HepG2 (cell line): Measurements from ENCODE around the gene NUBPL. TPM values are rescaled to one million over a fixed set of nuclear protein-coding genes. Genes with fewer than 3 reads are reported as not detected.

ENCODE experiments used
- ATAC-seq: fragments of 200-7000 bp; cut with Tn5 transposase; 3 replicates; pipeline ENCODE4 v1.9.1; 2020; ENCODE audit warnings: mild to moderate bottlenecking, moderate library complexity
- BruUV-seq: library from RNA; stranded (reverse); fragments of 400-500 nt; replicated peaks from 2 replicates; lab custom pipeline; 2021; lab: Mats Ljungman, UMichigan
- CTCF ChIA-PET: fragments of 300-600 bp; formaldehyde crosslinking; extraction: SDS; loops from one replicate; lab custom pipeline; 2021; ENCODE audit warnings: low total read pairs, inconsistent platforms, low intra/inter-chr PET ratio; lab: Yijun Ruan, JAX
- POLR2A ChIA-PET: fragments of 350-600 bp; sonication (Branson Sonifier 250); formaldehyde crosslinking; loops from one replicate; lab custom pipeline; 2020; ENCODE audit warnings: antibody characterized with exemption, inconsistent platforms; lab: Yijun Ruan, JAX
- DNase-seq: peaks from one replicate; pipeline ENCODE4 v3.0.0-alpha.2; 2015; ENCODE audit warnings: low spot score
- FAIRE-seq: peaks from 3 replicates; lab custom pipeline; 2011; peaks lifted over from hg19 to GRCh38; lab: Jason Lieb, UNC
- H2AFZ ChIP-seq: one replicate; pipeline ENCODE4 v1.6.1; 2011; ENCODE audit warnings: low read length, inconsistent platforms
- H3K27ac ChIP-seq: fragments of 300-600 bp; 3 replicates; pipeline ENCODE4 v1.8.0; 2011; ENCODE audit warnings: mixed run types, mild to moderate bottlenecking, mixed read lengths, low read length, inconsistent platforms; ENCODE audit not compliant: insufficient read depth; ENCODE audit errors: extremely low read length
- H3K27me3 ChIP-seq, 2 experiments: fragments of 200-600 bp in 1 of 2; 2 replicates in 1 of 2; 3 replicates in 1 of 2; pipeline versions ENCODE4 v1.6.0 to v1.8.0; 2011; ENCODE audit warnings: low read length in 2 of 2, mild to moderate bottlenecking in 2 of 2, moderate library complexity in 2 of 2, inconsistent platforms in 1 of 2; ENCODE audit not compliant: insufficient read depth in 2 of 2, control insufficient read depth in 1 of 2
- H3K36me3 ChIP-seq, 2 experiments: fragments of 200-600 bp in 1 of 2; replicated peaks in 1 of 2; 2 replicates in 1 of 2; 3 replicates in 1 of 2; pipeline versions ENCODE4 v1.5.1 to v1.8.0; 2011; ENCODE audit warnings: low read length in 2 of 2, inconsistent platforms in 1 of 2; ENCODE audit not compliant: insufficient read depth in 2 of 2, control insufficient read depth in 1 of 2
- H3K4me1 ChIP-seq: 2 replicates; pipeline ENCODE4 v1.5.1; 2012; ENCODE audit warnings: low read length, inconsistent platforms; ENCODE audit not compliant: insufficient read depth
- H3K4me2 ChIP-seq: 2 replicates; pipeline ENCODE4 v1.6.0; 2011; ENCODE audit warnings: low read depth, low read length, inconsistent platforms
- H3K4me3 ChIP-seq, 3 experiments: fragments of 200-600 bp in 1 of 3; sonication (generic), shearing (Covaris generic) in 1 of 3; replicated peaks in 1 of 3; 2 replicates each; pipeline ENCODE4 v1.5.1; 2011 to 2016; ENCODE audit warnings: low read length in 3 of 3, inconsistent platforms in 2 of 3, low read depth in 2 of 3, mild to moderate bottlenecking in 2 of 3, control low read depth in 1 of 3, mixed read lengths in 1 of 3; ENCODE audit not compliant: insufficient read depth in 1 of 3
- H3K79me2 ChIP-seq: one replicate; pipeline ENCODE4 v1.6.1; 2011; ENCODE audit warnings: low read length, inconsistent platforms; ENCODE audit not compliant: insufficient read depth
- H3K9ac ChIP-seq: 2 replicates; pipeline ENCODE4 v1.6.0; 2011; ENCODE audit warnings: mild to moderate bottlenecking, low read depth, low read length, inconsistent platforms; ENCODE audit not compliant: insufficient read depth
- H3K9me3 ChIP-seq: 2 replicates; pipeline ENCODE4 v1.5.1; 2012; ENCODE audit warnings: mild to moderate bottlenecking, low read length
- H4K20me1 ChIP-seq: 2 replicates; pipeline ENCODE4 v1.6.0; 2011; ENCODE audit warnings: inconsistent platforms, mild to moderate bottlenecking, low read length, moderate library complexity; ENCODE audit not compliant: insufficient read depth
- ARID2 ChIP-seq: sonication (generic); formaldehyde crosslinking; IDR thresholded peaks from 2 replicates; pipeline ENCODE4 v1.8.1; 2022; ENCODE audit warnings: mild to moderate bottlenecking, missing genetic modification reagents, borderline replicate concordance
- CBX5 ChIP-seq: sonication (generic); formaldehyde crosslinking; IDR thresholded peaks from 2 replicates; pipeline ENCODE4 v1.4.0; 2020; ENCODE audit warnings: missing genetic modification reagents, borderline replicate concordance
- GABPB1 ChIP-seq: IDR thresholded peaks from 2 replicates; pipeline ENCODE4 v1.6.1; 2016; ENCODE audit warnings: mild to moderate bottlenecking, missing genetic modification reagents, moderate library complexity, missing compliant biosample characterization
- HCFC1 ChIP-seq: fragments of 150-350 bp; IDR thresholded peaks from 2 replicates; pipeline ENCODE4 v1.6.1; 2014; ENCODE audit warnings: low read depth, low read length
- HDAC1 ChIP-seq: sonication (generic); formaldehyde crosslinking; IDR thresholded peaks from 2 replicates; pipeline ENCODE4 v1.5.1; 2020; ENCODE audit warnings: mild to moderate bottlenecking, missing genetic modification reagents
- HNRNPL ChIP-seq: fragments of 200-400 bp; formaldehyde crosslinking; IDR thresholded peaks from 2 replicates; pipeline ENCODE4 v1.6.1; 2017; ENCODE audit warnings: mild to moderate bottlenecking, low read depth, low read length
- KAT8 ChIP-seq: IDR thresholded peaks from 2 replicates; pipeline ENCODE4 v1.6.1; 2016; ENCODE audit warnings: missing genetic modification reagents, missing compliant biosample characterization
- MAZ ChIP-seq, 2 experiments: sonication (generic) in 1 of 2; formaldehyde crosslinking in 1 of 2; IDR thresholded peaks; 2 replicates each; pipeline versions ENCODE4 v1.5.0 to v1.6.1; 2012 to 2020; ENCODE audit warnings: low read depth in 2 of 2, mild to moderate bottlenecking in 2 of 2, borderline replicate concordance in 1 of 2, improper control_type of control experiment in 1 of 2, low read length in 1 of 2, missing genetic modification reagents in 1 of 2, moderate library complexity in 1 of 2
- MEIS2 ChIP-seq: sonication (generic); formaldehyde crosslinking; IDR thresholded peaks from 2 replicates; pipeline ENCODE4 v1.9.0; 2021; ENCODE audit warnings: mild to moderate bottlenecking, missing genetic modification reagents
- ZNF232 ChIP-seq: sonication (generic); formaldehyde crosslinking; IDR thresholded peaks from 2 replicates; pipeline ENCODE4 v1.4.0; 2020; ENCODE audit warnings: missing genetic modification reagents, borderline replicate concordance
- ZNF572 ChIP-seq: sonication (generic); formaldehyde crosslinking; IDR thresholded peaks from 2 replicates; pipeline ENCODE4 v1.5.1; 2020; ENCODE audit warnings: mild to moderate bottlenecking, missing genetic modification reagents
- ZNF614 ChIP-seq: IDR thresholded peaks from 2 replicates; pipeline ENCODE4 v1.6.1; 2018; ENCODE audit warnings: missing biosample characterization, missing genetic modification reagents, inconsistent platforms, borderline replicate concordance
- ZNF766 ChIP-seq: sonication (generic); formaldehyde crosslinking; IDR thresholded peaks from 2 replicates; pipeline ENCODE4 v1.5.0; 2020; ENCODE audit warnings: missing genetic modification reagents, borderline replicate concordance
- in situ Hi-C: cut with HindIII; loops from 2 replicates; pipeline ENCODE4 v1.10.0; 2017; ENCODE audit warnings: low pct_unique_long_range_greater_than_20kb; ENCODE audit not compliant: extremely low pct_ligation_motif_present
- intact Hi-C: fragments of 100-400 bp; cut with micrococcal nuclease; formaldehyde crosslinking; loops from one replicate; pipeline ENCODE4 v1.10.0; 2022; ENCODE audit not compliant: unreplicated experiment
- polyA plus RNA-seq, 8 experiments: library from polyadenylated mRNA; depleted of rRNA in 3 of 8; stranded (reverse) in 7 of 8; unstranded in 1 of 8; fragments of >200 nt; fragmentation: Illumina TruSeq in 4 of 8; extraction: Trizol in 4 of 8; gene quantifications; 2 replicates each; pipeline versions ENCODE4 v1.2.1 to v1.2.3, GENCODE V29; 2011 to 2016; ENCODE audit warnings: low read depth in 4 of 8, missing spikeins in 1 of 8, mixed read lengths in 1 of 8; ENCODE audit not compliant: insufficient read depth in 1 of 8
- total RNA-seq, 5 experiments: library from RNA; depleted of rRNA; stranded (reverse); fragments of >200 nt; fragmentation: Illumina TruSeq; extraction: Trizol; gene quantifications; 2 replicates each; pipeline ENCODE4 v1.2.3, GENCODE V29; 2016; ENCODE audit warnings: low read depth in 1 of 5
- TF ChIP-seq, protein P1 (sequence below): sonication (generic); formaldehyde crosslinking; IDR thresholded peaks from 2 replicates; pipeline ENCODE4 v1.4.0; 2020; ENCODE audit warnings: missing genetic modification reagents, borderline replicate concordance
- TF ChIP-seq, protein P2 (sequence below): sonication (generic); formaldehyde crosslinking; IDR thresholded peaks from 2 replicates; pipeline ENCODE4 v1.8.0; 2022; ENCODE audit warnings: missing genetic modification reagents, low read depth, mild to moderate bottlenecking, borderline replicate concordance
- TF ChIP-seq, protein P3 (sequence below): sonication (generic); formaldehyde crosslinking; conservative IDR thresholded peaks from 2 replicates; pipeline ENCODE4 v1.4.0; 2020; ENCODE audit warnings: missing genetic modification reagents

The NUBPL gene
- total and polyA plus RNA-seq, 2 of the 13 experiments (the other 11 are each of a cell fraction or from before 2014, with no cell fraction given): 21.3 to 44.1 TPM

DNA sequence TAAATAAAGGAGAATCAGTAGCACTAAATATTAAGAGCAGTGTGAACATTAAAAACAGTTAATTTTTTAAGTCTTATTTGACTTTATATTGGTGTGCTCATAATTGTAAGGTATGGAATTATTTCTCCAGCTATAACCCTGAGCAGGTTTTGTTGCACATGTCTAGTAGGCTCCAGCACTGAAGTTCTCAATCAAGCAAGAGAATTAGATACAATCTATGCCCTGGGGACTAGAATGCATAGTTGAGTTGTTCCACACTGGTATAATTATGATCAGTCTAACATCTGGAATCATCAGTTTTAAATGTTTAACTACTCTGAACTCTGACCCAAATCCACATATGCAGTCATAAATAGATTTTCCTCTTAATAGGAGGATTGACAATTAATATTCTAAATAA is 258.1 kb downstream of the NUBPL start:
- H4K20me1 ChIP-seq: no peaks in the 10 kb centered on the region
- no peak overlapping the region for H3K27ac ChIP-seq
- in situ Hi-C loops (no loop called here), intact Hi-C loops (no loop called here)
- ATAC-seq (no peak), DNase-seq (no peak), FAIRE-seq (no peak)
- H3K36me3 ChIP-seq: peaks cover 1 to 3% of the 10 kb centered on the region in 2 experiments; a peak in 1 of 5 replicates
- ChIA-PET CTCF (no interaction called here), POLR2A (no interaction called here)
- no peaks in the 10 kb centered on the region for H3K4me1 ChIP-seq
- H3K4me2 ChIP-seq: no peak overlapping the region
- H3K9ac ChIP-seq: no peak overlapping the region
- no TSS peak for BruUV-seq
- H2AFZ ChIP-seq: no peak overlapping the region
- no peaks in the 10 kb centered on the region for H3K27me3 ChIP-seq
- no peaks in the 10 kb centered on the region for H3K9me3 ChIP-seq
- H3K79me2 ChIP-seq: no peaks in the 10 kb centered on the region
- TF ChIP-seq ZNF232 (CRISPR knock-in tag) (no peak), MAZ (IDR thresholded peaks at IDR 0.05; ENCODE audit: borderline replicate concordance, low read depth, low read length) (no peak), MAZ (CRISPR knock-in tag; IDR thresholded peaks at IDR 0.05; ENCODE audit: low read depth) (no peak), HNRNPL (no peak), MEIS2 (CRISPR knock-in tag) (no peak), HDAC1 (CRISPR knock-in tag) (no peak), HCFC1 (no peak), CBX5 (no peak), KAT8 (no peak), ARID2 (no peak), ZNF766 (CRISPR knock-in tag) (no peak), GABPB1 (CRISPR knock-in tag) (no peak), ZNF572 (CRISPR knock-in tag) (no peak), ZNF614 (CRISPR knock-in tag) (no peak)
- TF ChIP-seq, protein P1, sequence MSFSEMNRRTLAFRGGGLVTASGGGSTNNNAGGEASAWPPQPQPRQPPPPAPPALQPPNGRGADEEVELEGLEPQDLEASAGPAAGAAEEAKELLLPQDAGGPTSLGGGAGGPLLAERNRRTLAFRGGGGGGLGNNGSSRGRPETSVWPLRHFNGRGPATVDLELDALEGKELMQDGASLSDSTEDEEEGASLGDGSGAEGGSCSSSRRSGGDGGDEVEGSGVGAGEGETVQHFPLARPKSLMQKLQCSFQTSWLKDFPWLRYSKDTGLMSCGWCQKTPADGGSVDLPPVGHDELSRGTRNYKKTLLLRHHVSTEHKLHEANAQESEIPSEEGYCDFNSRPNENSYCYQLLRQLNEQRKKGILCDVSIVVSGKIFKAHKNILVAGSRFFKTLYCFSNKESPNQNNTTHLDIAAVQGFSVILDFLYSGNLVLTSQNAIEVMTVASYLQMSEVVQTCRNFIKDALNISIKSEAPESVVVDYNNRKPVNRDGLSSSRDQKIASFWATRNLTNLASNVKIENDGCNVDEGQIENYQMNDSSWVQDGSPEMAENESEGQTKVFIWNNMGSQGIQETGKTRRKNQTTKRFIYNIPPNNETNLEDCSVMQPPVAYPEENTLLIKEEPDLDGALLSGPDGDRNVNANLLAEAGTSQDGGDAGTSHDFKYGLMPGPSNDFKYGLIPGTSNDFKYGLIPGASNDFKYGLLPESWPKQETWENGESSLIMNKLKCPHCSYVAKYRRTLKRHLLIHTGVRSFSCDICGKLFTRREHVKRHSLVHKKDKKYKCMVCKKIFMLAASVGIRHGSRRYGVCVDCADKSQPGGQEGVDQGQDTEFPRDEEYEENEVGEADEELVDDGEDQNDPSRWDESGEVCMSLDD (CRISPR knock-in tag): no peak
- TF ChIP-seq, protein P2, sequence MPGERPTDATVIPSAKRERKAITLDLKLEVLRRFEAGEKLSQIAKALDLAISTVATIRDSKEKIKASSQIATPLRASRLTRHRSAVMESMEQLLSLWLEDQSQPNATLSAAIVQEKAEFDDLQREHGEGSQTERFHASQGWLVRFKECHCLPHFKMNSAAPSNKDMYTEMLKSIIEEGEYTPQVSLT (CRISPR knock-in tag): no peak
- TF ChIP-seq, protein P3, sequence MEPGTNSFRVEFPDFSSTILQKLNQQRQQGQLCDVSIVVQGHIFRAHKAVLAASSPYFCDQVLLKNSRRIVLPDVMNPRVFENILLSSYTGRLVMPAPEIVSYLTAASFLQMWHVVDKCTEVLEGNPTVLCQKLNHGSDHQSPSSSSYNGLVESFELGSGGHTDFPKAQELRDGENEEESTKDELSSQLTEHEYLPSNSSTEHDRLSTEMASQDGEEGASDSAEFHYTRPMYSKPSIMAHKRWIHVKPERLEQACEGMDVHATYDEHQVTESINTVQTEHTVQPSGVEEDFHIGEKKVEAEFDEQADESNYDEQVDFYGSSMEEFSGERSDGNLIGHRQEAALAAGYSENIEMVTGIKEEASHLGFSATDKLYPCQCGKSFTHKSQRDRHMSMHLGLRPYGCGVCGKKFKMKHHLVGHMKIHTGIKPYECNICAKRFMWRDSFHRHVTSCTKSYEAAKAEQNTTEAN (CRISPR knock-in tag): no peak
- no peak overlapping the region for H3K4me3 ChIP-seq
